Islet of Langerhans (tissue), 1 donor: Measurements from ENCODE around the gene MAPRE3.
A peak's percentile ranks its signal among the peaks of the same experiment; 100 is the strongest.

Source experiments
- FAIRE-seq: peaks from one replicate; lab custom pipeline; 2011; peaks lifted over from hg19 to GRCh38; lab: Jason Lieb, UNC

MAPRE3 gene

DNA sequence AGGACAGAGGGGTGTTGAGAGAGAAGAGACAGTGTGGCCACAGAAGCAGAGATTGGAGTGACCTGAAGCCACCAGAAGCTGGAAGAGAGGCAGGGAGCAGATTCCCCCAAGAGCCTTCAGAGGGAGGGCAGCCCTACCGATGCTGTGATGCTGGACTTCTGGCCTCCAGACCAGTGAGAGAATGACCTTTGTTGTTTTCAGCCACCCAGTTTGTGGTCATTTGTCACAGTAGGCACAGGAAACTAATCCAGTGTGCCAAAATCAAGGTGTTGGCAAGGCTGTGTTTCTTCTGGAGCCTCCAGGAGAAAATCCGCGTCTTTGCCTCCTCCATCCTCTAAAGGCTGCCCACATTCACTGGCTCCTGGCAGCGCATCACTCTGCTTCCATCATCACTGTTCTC is 15.4 kb downstream of the MAPRE3 start:
- FAIRE-seq, result no peak

DNA sequence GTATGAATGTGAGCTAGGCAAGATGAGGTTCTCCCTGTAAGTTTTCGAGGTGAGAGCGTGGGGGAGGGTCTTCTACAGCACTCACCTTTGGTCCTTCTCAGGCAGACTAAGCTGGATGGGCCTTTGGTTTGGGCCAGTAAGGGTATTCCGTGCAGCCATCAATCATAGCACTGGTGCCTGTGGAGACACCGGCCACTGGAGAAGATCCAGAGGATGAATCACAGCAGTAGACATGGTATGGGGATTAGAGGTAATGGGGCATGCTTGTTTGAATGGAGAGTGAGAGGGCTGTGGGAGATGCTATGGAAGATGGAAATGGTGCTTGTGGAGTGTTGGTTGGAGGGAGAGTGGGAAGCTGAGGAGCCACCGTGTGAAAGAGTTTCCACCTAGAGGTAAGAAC is 16.1 kb downstream of the MAPRE3 start:
- FAIRE-seq, result no peak

DNA sequence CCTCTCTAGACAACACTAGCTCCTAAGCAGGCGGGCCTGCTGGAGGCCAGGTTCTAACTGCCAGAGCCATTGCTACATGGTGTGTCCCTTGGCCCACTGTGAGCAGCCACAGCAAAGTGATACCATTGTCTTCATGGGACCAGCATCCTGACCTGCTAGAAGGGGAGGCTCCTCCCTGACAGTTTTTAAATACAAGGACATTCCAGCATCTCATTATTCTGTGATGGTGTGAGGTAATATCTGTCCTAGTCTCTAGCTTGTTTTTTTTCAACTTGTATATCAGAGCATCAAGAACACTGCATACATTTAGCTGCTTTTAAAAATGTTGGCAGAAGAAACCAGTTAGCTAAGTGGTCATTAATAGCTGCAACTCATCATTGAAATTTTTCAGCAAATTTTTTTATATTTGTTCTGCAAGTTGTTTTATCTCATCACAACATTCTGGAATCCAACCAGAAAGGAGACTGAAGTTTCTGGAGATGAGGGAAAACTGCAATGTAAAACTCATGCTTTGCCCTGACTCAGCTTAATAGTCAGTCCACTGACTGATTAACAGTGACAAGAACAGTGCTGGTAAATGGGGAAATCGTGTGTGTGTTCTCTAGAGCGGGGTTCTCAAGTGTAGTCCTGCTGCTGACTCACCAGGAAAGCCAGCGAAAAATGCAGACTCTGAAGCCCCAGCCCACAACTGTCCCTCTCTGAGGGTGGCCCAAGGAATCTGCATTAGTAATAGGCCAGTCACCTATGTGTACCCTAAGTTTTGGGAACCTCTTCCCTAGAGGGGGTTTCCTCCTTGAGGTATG is 17.8 kb downstream of the MAPRE3 start:
- FAIRE-seq, result no peak

DNA sequence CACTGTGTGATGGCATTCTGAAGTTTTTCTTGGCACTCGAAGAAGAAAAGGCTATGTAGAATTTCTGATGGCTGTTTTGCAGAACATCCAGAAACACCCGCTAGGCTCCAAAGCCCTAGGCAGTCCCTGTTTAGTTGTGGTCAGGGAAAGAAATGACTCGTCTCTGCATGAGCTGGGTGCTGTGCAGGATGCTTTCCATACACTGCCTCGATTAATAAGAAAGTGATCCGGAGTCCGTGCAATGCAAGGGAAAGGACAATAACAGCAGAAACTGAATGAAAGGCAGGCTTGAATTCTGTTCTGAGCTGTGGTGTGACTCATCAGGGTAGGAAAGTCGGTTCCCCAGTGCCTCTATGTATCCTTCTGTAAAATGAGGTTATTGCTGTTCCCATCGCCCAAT is 18.7 kb downstream of the MAPRE3 start:
- no peak for FAIRE-seq

DNA sequence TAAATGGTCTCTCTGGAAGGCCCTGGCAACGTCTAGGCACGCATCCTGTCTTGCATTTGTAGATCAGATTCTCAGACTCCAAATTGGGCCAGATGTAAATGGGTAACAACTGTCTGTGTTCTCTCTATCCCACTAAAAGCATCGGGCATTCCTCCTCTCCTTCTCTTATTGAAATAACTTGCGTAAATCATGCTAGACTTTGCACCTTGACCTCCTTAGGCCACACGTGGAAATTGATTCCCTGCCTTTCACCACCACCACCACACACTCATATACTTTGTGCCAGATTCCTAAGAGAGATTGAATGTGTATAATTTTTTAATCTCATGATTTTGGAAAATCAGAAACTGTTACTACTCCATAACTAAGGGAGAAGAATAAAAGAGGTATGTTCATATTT is 21.3 kb downstream of the MAPRE3 start:
- no peak for FAIRE-seq

DNA sequence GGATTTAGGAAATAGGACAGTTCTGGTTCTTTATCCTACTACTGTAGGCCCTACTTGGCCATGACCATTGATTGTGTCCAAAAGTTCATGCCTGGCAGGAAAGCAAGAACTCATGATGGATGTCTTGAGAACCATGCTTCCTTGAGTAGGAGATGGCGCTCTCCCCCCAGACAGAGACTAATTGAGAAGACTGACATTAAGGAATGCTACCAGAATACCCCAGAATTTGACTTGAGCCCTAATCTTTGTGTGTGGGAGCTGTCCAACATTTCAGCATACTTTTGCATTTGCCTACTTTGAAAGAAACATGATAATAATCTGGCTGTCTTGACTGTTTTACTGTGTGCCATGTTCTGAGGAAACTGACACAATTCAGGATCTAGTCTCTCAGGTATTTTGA is 23.3 kb downstream of the MAPRE3 start:
- peak; percentile 5 for FAIRE-seq

DNA sequence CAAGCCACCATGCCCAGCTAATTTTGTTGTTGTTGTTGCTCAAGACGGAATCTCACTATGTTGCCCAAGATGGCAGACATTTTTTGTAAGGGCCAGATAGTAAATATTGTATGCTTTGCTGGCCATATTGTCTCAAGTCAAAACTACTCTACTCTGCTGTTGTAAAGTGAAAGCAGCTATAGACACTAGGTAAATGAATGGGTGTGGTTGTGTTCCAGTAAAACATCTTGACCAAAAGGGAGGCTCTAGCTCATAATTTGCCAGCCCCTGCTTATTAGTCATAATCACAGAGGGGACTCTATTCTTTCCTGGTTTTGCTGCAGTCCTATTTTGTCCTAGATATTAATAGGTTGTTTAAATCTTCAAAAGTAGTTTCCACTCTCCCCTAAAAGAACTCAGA is 24.5 kb downstream of the MAPRE3 start:
- FAIRE-seq, result no peak

DNA sequence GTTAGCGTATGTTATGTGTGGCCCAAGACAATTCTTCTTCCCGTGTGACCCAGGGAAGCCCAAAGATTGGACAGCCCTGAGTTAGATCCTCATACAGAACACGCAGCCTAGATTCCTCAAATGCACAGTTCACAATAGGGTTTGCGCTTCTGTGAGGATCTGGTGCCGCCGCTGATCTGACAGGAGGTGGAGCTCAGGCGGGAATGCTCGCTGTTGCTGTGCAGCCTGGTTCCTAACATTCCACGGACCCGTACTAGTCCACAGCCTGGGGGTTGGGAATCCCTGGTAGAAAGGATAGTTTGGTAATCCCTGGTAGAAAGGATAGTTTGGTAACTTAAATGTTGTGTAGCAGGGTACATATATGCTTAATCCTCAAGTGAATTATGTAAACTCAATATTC is 27.0 kb downstream of the MAPRE3 start:
- no peak for FAIRE-seq

DNA sequence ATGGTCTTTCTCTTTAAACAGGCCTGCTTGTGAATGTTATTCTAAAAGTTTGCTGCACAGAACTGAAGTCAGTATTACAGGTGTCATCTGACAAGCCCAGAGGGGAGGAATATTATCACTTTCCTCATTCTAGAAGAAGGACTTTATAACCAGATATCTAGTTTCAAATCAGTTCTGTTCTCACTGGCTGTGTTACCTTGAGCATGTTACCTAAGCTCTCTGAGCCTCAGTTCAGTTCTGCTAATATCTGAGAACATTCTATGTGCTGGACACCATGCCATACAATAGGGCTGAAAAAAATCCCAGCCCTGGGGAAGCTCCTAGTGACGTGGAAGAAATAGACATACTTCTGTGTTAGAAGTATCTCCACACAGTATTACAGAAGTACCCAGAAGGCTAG is 27.9 kb downstream of the MAPRE3 start:
- no peak for FAIRE-seq

DNA sequence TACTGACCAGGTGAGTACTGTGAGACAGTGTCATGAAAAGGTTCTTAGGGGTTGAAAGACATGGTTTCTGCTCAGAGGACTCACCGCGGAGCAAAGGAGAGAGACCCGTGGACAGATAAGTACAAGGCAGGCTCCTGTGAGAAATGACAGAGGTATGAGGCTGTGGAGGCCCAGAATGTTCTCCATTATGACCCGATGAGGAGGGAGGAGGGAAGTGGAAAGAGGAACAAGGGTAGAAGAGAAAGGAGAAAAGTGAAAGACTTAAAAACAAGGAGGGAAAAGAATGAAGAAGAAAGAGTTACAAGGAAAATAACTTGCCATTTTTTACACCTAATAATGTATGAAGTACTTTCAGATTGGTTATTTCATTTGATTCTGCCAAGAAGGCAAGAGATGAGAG is 29.8 kb downstream of the MAPRE3 start:
- no peak for FAIRE-seq

DNA sequence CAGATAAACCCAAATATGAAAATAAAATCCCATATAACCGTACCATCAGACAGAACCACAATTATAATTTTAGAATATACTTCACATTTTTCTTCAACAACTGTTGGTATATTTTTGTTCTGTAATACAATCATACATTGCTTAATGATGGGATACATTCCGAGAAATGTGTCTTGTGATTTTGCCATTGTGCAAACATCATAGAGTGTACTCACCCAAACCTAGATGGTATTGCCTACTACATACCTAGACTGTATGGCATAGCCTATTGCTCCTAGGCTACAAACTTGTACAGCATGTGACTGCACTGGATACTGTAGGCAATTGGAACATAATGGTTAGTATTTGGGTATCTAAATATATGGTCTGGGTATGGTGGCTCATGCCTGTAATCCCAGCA is 30.6 kb downstream of the MAPRE3 start:
- FAIRE-seq, result no peak

DNA sequence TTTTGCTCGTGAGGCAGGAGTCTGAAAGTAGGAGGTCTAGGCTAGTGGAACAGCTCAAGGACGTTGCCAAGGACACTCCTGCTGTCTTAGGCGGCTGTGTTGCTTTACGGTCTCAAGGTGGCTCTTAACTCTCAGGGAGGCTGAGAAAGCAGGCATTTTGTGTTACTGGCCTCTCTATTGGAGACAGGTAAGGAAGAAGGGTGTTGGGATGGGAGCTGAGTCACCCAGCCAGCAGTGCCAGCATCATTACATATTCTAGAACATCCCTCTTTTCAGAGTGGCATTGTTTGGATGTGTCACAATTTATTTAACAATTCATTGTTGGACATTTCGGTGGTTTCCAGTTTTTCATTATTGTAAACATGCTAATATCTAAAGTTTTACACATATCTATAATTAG is 31.5 kb downstream of the MAPRE3 start:
- FAIRE-seq, result no peak

DNA sequence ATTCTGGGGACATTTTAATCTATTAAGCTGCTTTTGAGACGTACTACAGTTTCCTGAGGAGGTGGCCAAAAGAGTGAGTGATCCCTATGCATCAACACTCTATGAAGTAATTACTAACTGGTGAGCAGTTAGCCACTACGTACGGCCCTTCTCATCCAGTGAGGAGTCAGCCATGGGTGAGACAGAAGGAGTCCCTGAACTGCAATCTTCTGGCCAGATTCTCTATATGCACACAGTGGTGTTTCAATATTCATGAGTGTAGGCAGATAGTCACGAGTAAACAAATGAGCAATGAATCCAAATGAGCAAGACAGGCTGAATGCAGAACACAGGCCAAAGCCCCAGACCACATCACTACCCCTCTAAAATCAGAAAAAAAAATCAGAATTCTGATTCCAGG is 32.6 kb downstream of the MAPRE3 start:
- no peak for FAIRE-seq

DNA sequence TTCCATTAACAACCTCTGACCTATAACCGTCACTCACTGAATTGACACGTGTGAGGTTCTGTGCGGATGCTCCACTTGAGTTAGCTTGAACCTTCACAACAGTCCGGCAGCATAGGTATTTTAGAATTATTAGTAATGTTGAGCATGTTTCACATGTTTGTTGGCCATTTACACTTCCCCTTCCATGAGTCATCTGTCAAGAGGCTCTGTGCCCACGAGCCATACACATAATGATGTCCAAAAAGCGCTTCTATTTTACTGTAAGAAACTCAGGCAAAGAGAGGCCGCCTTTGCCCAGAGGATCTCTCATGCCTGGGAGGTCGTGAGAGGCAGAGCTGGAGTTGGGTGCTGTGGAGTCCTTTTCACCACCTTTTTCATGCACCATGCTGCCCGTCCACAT is 33.4 kb downstream of the MAPRE3 start:
- FAIRE-seq, result no peak

DNA sequence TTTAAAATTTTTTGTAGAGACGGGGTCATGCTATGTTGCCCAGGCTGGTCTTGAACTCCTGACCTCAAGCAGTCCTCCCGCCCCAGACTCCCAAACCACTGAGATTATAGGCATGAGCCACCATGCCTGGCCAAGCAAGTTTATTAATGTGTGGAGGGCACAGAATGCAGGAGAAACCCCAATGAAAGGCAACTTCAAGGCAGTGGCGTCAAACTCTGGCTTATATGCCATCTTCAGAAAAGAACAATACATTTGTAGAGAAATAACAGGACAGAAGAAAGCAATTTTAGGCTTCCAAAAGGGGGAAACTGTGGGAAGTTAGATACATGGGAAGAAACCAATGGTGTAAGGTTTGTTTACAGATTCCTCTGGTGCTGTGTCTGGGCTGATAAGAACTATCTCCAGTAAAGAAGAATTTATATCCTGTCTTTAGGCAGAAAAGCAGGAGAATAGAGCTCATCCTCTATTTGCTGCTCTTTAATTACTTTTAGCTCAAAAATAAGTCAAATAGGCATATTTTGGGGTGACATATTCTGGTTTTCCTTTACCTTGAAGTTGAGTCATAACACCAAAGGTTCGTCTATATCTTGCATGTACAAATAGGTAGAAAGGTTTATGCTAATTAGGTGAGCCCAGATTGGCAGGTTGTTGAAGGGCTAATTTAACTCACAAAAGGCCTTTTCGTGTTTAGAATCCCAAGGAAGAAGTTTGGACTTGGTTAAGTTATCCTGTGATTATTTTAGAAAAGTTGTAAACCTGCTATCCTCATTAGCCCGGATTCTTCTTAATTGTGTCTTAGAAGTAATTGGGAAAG is 36.4 kb downstream of the MAPRE3 start:
- no peak for FAIRE-seq

DNA sequence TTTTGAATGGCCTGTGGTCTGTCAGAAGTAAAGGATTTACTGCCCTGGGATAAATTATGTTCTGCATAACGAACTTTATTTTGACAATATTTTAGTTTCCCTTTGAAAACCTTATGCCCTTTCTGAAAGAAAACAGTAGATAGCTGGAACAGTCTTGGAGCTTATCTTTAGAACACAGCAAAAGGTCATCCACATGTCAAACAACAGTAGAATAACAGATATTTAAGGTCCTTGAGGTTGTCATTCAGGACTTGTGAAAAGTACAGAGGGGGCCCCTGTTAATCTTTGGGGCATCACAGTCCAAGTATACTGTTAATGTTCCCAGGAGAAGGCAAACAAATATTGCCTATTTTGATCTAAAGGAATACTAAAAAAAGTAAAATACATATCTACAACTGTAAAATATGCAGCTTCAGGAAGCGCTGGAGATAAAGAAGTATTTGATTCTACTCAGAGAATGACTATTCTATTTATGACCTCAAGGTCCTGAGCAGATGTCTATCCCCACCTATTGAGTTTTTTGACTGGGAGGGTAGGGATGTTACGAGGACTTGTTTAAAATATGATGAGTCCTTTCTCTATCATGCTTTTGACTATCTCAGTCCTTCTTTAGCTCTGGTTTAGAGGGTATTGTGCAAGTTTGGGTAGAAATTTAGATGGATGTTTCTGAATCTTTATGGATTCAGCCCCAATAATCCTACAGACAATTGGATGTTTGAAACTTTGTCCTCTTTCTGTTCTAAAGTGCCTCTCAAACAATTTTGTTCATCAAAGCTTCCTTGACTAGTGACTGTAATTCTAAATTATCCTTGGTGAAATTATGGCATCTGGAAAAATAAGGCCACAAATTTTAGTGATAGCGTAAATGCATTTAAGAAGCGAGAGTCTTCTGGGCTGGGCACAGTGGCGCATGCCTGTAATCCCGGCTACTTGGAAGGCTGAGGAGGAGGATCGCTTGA is 37.3 kb downstream of the MAPRE3 start:
- no peak for FAIRE-seq

DNA sequence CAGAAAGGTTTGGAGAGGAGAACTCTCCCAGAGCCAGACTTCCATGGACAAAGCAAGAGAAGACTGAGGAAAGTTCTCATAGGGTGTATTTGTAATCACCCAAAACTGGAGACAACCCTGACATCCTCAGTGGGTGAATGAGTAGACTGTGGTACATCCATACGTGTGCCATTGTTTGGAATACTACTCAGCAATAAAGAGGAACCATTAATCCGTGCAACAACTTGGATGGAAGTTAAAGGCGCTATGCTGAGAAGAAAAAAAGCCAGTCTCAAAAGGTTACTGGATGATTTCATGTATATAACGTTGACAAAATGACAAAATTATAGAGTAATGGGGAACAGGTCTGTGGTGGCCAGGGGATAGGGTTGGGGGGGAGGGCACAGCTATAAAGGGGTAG is 38.2 kb downstream of the MAPRE3 start:
- FAIRE-seq, result no peak

DNA sequence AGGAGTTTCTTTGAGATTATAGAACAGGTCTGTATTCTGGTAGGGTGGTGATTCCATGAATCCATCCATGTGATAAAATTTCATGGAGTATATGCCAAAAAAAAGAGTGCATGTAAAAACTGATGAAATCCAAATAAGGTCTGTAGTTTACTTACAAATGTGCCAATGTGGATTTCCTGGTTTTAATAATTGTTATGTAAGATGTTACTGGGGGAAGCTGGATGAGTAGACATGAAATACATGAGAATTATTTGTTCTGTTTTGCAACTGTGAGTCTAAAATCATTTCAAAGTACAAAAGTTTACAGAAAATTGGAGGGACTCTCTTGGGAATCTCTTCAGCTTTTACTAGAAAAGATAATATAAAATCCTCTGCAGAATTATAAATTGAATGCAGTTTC is 38.6 kb downstream of the MAPRE3 start:
- FAIRE-seq, result no peak

DNA sequence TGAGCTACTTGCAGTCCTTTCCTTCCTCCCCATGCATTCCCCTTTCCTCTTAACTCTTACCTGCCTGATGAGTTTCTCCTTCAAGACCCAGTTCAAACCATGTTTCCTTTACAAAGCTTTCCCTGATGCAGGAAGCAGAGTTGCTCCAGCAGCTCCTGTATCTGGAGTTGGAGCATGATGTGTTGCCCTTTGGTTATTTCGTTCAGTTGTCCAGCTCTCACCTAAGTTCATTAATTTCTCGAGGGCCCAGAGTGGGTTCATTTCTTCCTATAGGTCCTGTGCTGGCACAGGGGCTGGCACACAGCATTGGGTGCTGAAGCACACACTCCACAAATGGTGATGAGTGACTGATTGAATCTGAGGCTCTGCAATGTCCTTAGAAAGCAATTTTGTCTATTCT is 39.3 kb downstream of the MAPRE3 start:
- no peak for FAIRE-seq

DNA sequence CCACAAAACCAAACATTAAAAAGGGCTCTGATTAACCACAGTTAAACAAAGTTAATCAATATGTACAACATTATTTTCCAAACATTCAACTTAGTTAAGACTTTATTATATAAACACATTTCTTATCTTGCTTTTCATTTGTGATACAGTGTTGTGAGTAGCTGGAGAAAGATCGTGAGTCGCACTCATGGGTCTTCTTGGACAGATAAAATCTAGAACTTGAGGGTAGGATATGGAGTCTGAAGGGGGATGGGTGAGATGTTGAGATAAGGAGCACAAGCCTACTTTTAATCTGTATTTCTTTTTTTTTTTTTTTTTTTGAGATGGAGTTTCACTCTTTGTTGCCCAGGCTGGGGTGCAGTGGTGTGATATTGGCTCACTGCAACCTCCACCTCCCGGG is 39.7 kb downstream of the MAPRE3 start:
- no peak for FAIRE-seq

DNA sequence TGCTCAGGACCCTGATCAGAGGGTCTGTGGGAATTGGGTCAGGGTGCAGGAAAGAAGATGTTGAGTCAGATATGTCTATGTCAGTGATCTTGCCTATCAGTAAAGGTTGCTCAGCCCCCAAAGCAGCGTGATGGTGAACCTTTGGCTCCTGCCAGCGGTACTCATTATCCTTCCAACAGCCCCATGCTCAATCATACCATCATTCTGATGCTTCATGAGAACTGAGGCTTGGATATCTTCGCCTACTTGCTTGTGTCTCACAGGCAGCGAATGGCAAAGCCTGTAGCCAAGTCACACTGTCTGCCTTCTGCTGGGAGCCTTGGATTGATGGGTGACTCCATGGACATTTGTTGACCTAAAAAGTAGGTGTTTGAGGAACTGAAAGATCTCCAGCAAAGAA is 43.3 kb downstream of the MAPRE3 start:
- no peak for FAIRE-seq

DNA sequence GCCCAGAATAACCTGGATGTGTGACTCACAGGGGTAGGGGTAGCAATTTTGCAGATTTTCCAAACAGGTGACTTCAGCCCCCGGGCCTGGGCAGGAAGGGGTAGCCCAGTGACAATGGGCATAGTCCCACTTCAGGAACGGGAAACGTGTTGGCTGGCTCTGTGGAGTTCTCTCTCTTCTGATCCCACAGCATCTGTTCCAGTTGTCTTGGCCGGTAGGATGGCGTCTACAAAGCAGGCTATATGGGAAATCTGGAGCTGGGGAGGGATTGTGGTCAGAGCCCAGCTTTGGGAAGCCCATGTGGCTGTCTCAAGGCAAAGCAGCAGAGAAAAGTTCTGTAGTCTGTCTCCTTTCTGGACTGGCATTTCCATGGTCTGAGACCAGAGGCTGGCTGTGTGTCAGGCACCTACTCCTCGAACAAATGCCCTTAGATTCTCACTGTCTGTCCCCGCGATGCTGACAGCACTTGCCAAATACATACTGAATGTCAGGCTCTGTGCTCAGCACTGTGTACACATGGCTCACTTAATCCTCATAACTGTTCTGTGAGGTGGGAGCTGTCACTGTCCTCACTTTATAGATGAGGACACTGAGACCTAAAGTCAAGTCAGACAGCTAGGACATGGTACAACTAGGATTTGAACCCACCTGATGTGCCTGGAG is 44.5 kb downstream of the MAPRE3 start:
- no peak for FAIRE-seq
